Erythroblast (primary cell): ENCODE measurements around the gene NDUFA9.

Source experiments
- DNase-seq, 2 experiments: peaks; one replicate each; lab custom pipeline; 2025; lab: John Stamatoyannopoulos, UW
- GATA1 ChIP-seq: IDR thresholded peaks from 2 replicates; pipeline ENCODE4 v1.6.1; 2011; ENCODE audit warnings: low read depth, mild to moderate bottlenecking, control low read depth, low read length, moderate library complexity
- POLR2A ChIP-seq: IDR thresholded peaks from 2 replicates; pipeline ENCODE4 v1.6.1; 2011; ENCODE audit warnings: mild to moderate bottlenecking, low read length

NDUFA9 gene

GRCh38 chr12:4648501-4649357, at the start of gene NDUFA9, which contains the start of gene AKAP3:
NDUFA9 (plus strand) TSS chr12:4649114; CDS start chr12:4649127, 13 bp downstream.
AKAP3 (minus strand) TSS chr12:4649051; CDS start chr12:4638196, 10,855 bp downstream.
- peak; percentile 89 for DNase-seq
- peak; percentile 87 for TF ChIP-seq POLR2A
- TF ChIP-seq GATA1, result no peak

- TF ChIP-seq POLR2A, result no peak
- DNase-seq, result no peak
These were observed 45.5 kb upstream of the NDUFA9 start for GRCh38 chr12:4603421-4603820.

- no peak for DNase-seq
- TF ChIP-seq GATA1, result no peak
- no peak for TF ChIP-seq POLR2A
These were observed 45.0 kb upstream of the NDUFA9 start for GRCh38 chr12:4603946-4604345.

DNA sequence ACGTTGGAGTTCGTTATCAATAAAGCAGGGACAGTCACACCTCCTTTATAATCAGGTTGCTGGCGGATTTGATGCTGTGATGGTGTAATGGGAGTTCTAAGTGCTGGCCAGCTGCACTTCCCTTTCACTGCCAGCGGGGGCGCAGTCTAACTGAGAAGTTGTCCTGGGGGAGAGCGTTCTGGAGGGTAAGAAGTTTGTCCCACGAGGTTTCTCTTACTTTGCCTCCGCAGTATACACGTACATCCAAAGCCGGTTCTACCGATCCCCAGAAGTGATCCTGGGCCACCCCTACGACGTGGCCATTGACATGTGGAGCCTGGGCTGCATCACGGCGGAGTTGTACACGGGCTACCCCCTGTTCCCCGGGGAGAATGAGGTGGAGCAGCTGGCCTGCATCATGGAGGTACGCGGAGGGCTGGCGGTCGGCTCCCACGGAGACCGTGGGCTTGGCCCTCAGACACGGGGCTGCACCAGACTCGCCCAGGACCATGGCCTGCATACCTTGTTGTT, 44.2 kb upstream of the NDUFA9 start:
- TF ChIP-seq GATA1, result no peak
- peak; percentile 55 for TF ChIP-seq POLR2A
- peak; percentile 88 to 89 for DNase-seq

- peak in 1 of 2 experiments; percentile 6 for DNase-seq
- TF ChIP-seq POLR2A, result no peak
- TF ChIP-seq GATA1, result no peak
These were observed 41.9 kb upstream of the NDUFA9 start for GRCh38 chr12:4607056-4607455.

- TF ChIP-seq GATA1 (no peak), POLR2A (no peak)
- no peak for DNase-seq
These were observed 39.8 kb upstream of the NDUFA9 start for GRCh38 chr12:4609071-4609470.

GRCh38 chr12:4610481-4610880, 38.4 kb upstream of the NDUFA9 start:
- no peak for DNase-seq
- TF ChIP-seq POLR2A, result no peak
- TF ChIP-seq GATA1, result no peak

DNA sequence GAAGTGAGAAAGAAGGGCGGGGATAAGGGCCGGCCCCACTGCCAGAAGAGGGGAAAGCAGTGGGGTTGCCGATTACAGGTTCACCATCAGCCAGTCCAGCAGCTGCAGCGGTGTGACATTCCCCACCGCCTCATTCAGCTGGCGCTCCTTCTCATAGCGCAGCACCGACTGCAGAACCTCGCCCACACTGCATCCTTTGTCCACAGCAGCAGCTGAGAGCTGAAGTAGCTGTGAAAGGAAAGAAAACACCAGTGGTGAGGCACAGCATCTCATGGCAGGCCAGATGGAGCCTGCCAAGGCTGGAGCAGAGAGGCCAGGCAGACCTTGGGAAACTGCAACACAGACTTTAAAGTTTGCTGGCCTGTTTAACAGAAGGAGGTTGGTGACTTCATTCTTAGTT, 33.2 kb upstream of the NDUFA9 start:
- no peak for TF ChIP-seq GATA1
- TF ChIP-seq POLR2A, result no peak
- DNase-seq, result no peak

- TF ChIP-seq GATA1 (no peak), POLR2A (no peak)
- DNase-seq, result no peak
These were observed 27.4 kb upstream of the NDUFA9 start for GRCh38 chr12:4621511-4621910.

DNA sequence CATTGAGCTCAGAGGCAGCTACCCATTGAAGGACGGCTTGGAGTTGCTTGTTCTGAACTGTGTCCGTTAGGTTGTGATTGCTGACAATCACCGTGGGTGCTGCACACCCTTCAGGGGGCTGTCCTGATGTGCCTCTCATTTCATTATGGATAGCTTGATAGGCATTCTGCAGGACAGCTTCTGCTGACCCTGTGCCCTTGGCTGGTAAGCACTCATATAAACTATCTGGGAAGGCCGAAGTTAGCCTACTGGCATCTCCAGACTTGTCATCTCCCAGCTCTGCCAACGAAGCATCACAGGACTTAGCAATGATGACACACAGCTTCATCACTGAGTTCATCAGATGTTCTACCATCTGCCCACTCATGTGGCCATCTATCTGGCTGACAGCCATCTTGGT, 22.4 kb upstream of the NDUFA9 start:
- no peak for TF ChIP-seq POLR2A
- no peak for TF ChIP-seq GATA1
- DNase-seq, result no peak

DNA sequence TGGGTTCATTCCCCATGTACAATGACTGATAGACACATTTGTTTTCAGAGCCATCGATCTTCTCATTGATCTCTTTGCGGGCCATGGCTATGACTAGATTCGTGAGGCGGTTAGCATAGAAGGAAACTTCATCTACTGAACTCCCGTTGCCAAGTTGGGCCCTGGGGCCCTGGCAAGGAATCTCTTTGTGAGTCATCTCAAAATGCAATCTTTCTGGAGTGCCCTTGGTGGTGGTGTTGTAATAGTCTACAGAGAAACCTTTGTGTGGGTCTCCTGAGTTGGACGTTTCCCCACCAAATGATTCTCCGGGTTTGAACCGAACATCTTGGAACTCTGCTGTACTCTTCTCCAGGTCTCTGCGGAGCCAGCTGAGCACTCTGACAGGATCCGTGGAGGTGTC, 20.5 kb upstream of the NDUFA9 start:
- TF ChIP-seq POLR2A (no peak), GATA1 (no peak)
- DNase-seq, result no peak

- TF ChIP-seq GATA1 (no peak), POLR2A (no peak)
- no peak for DNase-seq
These were observed 18.7 kb upstream of the NDUFA9 start for GRCh38 chr12:4630262-4630661.

GRCh38 chr12:4643747-4644146, 5.2 kb upstream of the NDUFA9 start:
- DNase-seq, result no peak
- TF ChIP-seq POLR2A (no peak), GATA1 (no peak)

DNA sequence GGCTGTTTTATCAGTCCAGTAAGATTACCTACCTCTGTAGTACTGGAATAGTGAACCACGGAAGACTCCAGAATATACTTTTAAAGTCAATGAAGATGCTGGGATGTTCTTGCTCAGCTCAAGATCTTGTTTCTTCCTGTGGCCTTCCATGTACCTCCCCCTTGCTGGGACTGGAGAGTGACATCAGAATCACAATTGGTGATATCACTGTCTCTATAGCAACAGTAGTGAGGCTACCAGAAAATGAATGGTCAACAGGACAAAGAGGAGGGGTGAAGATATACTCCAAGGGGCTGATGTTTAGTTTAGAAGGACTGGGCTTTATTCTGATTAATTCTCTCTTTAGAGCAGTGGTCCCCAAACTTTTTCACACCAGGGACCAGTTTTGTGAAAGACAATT, 3.9 kb upstream of the NDUFA9 start:
- DNase-seq, result no peak
- TF ChIP-seq POLR2A (no peak), GATA1 (no peak)

DNA sequence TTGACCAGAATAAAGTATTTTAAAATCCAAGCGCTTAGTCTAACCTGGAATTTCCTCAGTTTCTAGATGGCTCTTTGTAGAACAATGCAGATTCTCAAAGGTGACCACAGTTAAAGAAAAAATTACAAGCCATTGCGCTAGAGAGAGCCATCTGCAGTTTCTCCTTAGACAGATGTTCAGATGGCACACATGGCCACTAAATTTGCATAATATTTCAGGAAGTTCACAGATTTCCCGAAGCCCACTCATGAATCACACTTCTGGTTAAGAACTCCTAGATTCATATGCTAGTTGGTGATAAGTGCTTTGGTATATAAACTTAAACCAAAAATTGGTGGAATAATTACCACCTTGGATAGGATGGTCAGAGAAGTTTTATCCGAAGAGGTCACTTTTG, 812 bp upstream of the NDUFA9 start:
- no peak for DNase-seq
- TF ChIP-seq GATA1 (no peak), POLR2A (no peak)

DNA sequence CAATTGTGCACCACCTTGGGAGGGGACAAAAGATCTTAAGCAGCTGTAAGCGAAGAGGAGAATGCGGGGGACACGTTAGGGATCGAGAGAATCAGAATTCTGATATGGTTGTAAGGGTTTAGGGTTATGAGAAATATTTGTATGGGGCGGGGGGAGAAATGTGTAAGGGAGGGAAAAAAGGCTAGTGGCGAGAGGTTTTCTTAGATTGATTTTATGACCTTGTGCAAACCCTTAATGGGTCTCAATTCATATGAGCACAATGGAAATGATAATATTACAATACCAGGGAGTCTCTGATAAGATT, 396 bp downstream of the NDUFA9 start:
- no peak for DNase-seq
- TF ChIP-seq POLR2A (no peak), GATA1 (no peak)
